Measurements from ENCODE around the gene SUCNR1. TPM values are rescaled to one million over a fixed set of nuclear protein-coding genes. Genes with fewer than 3 reads are reported as not detected.

The SUCNR1 gene
- total RNA-seq, 3 donors from 2014 or later (not counting 1 experiment from before 2014, with no cell fraction given) = 0.19 to 0.23 TPM; not detected in 1

- TF ChIP-seq CTCF (IDR thresholded peaks at IDR 0.05) = no peak
- H3K4me3 ChIP-seq (ENCODE audit: low read length) = no peak overlapping the region
- Mint-ChIP-seq H3K27me3 (ENCODE audit: low read depth in 2 of 2) (no peaks in the 10 kb centered on the region), H3K36me3 (no peaks in the 10 kb centered on the region), H3K27ac (no peak overlapping the region), H3K4me3 (no peak overlapping the region), H3K9me3 (no peaks in the 10 kb centered on the region), H3K4me1 (peaks cover 3 to 6% of the 10 kb centered on the region in 2 donors)
- ATAC-seq (no peak), DNase-seq (no peak)
- H3K9me3 ChIP-seq (ENCODE audit: control insufficient read depth, insufficient read depth, low read length) = peaks cover 2% of the 10 kb centered on the region
- no peaks in the 10 kb centered on the region for H3K4me1 ChIP-seq (ENCODE audit: control insufficient read depth, insufficient read depth, low read length)
- H3K27ac ChIP-seq (ENCODE audit: low read length) = no peak overlapping the region
- H3K36me3 ChIP-seq (ENCODE audit: control insufficient read depth, insufficient read depth, low read length) = no peaks in the 10 kb centered on the region
- peaks cover 2% of the 10 kb centered on the region for H3K27me3 ChIP-seq (ENCODE audit: control insufficient read depth, insufficient read depth, low read length)
- 100% methylated on average over 2 of the region's 3 CpGs for WGBS (ENCODE audit: insufficient coverage)
- intact Hi-C loops (cut with micrococcal nuclease) = no loop called here
Measured at GRCh38 chr3:151908399-151908798, 35.0 kb downstream of the SUCNR1 start.

GRCh38 chr3:151909681-151910405, 36.4 kb downstream of the SUCNR1 start:
- Mint-ChIP-seq H3K9me3 (no peaks in the 10 kb centered on the region), H3K36me3 (no peaks in the 10 kb centered on the region), H3K27ac (no peak overlapping the region), H3K4me3 (no peak overlapping the region), H3K27me3 (ENCODE audit: low read depth in 2 of 2) (no peaks in the 10 kb centered on the region), H3K4me1 (no peaks in the 10 kb centered on the region)
- ATAC-seq (no peak), DNase-seq (no peak)
- Histone ChIP-seq H3K27me3 (ENCODE audit: control insufficient read depth, insufficient read depth, low read length) (peaks cover 2% of the 10 kb centered on the region), H3K4me3 (ENCODE audit: low read length) (no peak overlapping the region), H3K36me3 (ENCODE audit: control insufficient read depth, insufficient read depth, low read length) (no peaks in the 10 kb centered on the region), H3K4me1 (ENCODE audit: control insufficient read depth, insufficient read depth, low read length) (no peaks in the 10 kb centered on the region), H3K9me3 (ENCODE audit: control insufficient read depth, insufficient read depth, low read length) (peaks cover 2% of the 10 kb centered on the region), H3K27ac (ENCODE audit: low read length) (no peak overlapping the region)
- intact Hi-C loops (cut with micrococcal nuclease) = no loop called here
- 100% methylated on average over 1 of the region's 1 CpG for WGBS (ENCODE audit: insufficient coverage)
- no peak for TF ChIP-seq CTCF (IDR thresholded peaks at IDR 0.05)

- H3K36me3 Mint-ChIP-seq = no peaks in the 10 kb centered on the region
- H3K4me1 Mint-ChIP-seq = no peaks in the 10 kb centered on the region
- DNase-seq = no peak
- no peak overlapping the region for H3K4me3 Mint-ChIP-seq
- Histone ChIP-seq H3K27me3 (ENCODE audit: control insufficient read depth, insufficient read depth, low read length) (peaks cover 2% of the 10 kb centered on the region), H3K4me1 (ENCODE audit: control insufficient read depth, insufficient read depth, low read length) (no peaks in the 10 kb centered on the region), H3K27ac (ENCODE audit: low read length) (no peak overlapping the region), H3K36me3 (ENCODE audit: control insufficient read depth, insufficient read depth, low read length) (no peaks in the 10 kb centered on the region), H3K4me3 (ENCODE audit: low read length) (no peak overlapping the region), H3K9me3 (ENCODE audit: control insufficient read depth, insufficient read depth, low read length) (peaks cover 2% of the 10 kb centered on the region)
- no peak for ATAC-seq
- WGBS (ENCODE audit: insufficient coverage) = 83% methylated on average over 1 of the region's 1 CpG
- TF ChIP-seq CTCF (IDR thresholded peaks at IDR 0.05) = no peak
- intact Hi-C loops (cut with micrococcal nuclease) = no loop called here
- no peaks in the 10 kb centered on the region for H3K27me3 Mint-ChIP-seq (ENCODE audit: low read depth in 2 of 2)
- H3K27ac Mint-ChIP-seq = no peak overlapping the region
- H3K9me3 Mint-ChIP-seq = no peaks in the 10 kb centered on the region
Measured at GRCh38 chr3:151911462-151911861, 38.0 kb downstream of the SUCNR1 start.

- H3K27me3 ChIP-seq (ENCODE audit: control insufficient read depth, insufficient read depth, low read length) = peaks cover 2% of the 10 kb centered on the region
- peaks cover 2% of the 10 kb centered on the region for H3K9me3 ChIP-seq (ENCODE audit: control insufficient read depth, insufficient read depth, low read length)
- H3K4me3 Mint-ChIP-seq = no peak overlapping the region
- no peak for TF ChIP-seq CTCF (IDR thresholded peaks at IDR 0.05)
- no peaks in the 10 kb centered on the region for H3K9me3 Mint-ChIP-seq
- no peaks in the 10 kb centered on the region for H3K4me1 Mint-ChIP-seq
- no peaks in the 10 kb centered on the region for H3K27me3 Mint-ChIP-seq (ENCODE audit: low read depth in 2 of 2)
- no peak overlapping the region for H3K27ac ChIP-seq (ENCODE audit: low read length)
- no peaks in the 10 kb centered on the region for H3K36me3 ChIP-seq (ENCODE audit: control insufficient read depth, insufficient read depth, low read length)
- no peak overlapping the region for H3K4me3 ChIP-seq (ENCODE audit: low read length)
- no peaks in the 10 kb centered on the region for H3K36me3 Mint-ChIP-seq
- no peaks in the 10 kb centered on the region for H3K4me1 ChIP-seq (ENCODE audit: control insufficient read depth, insufficient read depth, low read length)
- 100% methylated on average over 1 of the region's 1 CpG for WGBS (ENCODE audit: insufficient coverage)
- ATAC-seq (no peak), DNase-seq (no peak)
- intact Hi-C loops (cut with micrococcal nuclease) = no loop called here
- no peak overlapping the region for H3K27ac Mint-ChIP-seq
Measured at GRCh38 chr3:151912028-151912427, 38.6 kb downstream of the SUCNR1 start.
